A673 (cell line): ENCODE measurements around the gene INCA1. TPM values are rescaled to one million over a fixed set of nuclear protein-coding genes. Genes with fewer than 3 reads are reported as not detected.
"Not testable (repeated sequence)": the region's sequence is repeated elsewhere in the genome, so short reads cannot be mapped to it uniquely, and the experiment has no call there.

Source experiments
- BruUV-seq: library from RNA; stranded (reverse); fragments of 400-500 nt; replicated peaks from 2 replicates; lab custom pipeline; 2021; lab: Mats Ljungman, UMichigan
- CTCF ChIA-PET: fragments of 300-600 bp; sonication (Branson Sonifier 250); formaldehyde crosslinking; loops from one replicate; lab custom pipeline; 2022; ENCODE audit warnings: antibody characterized with exemption; lab: Charles Lee
- POLR2A ChIA-PET: fragments of 300-600 bp; sonication (Branson Sonifier 250); formaldehyde crosslinking; loops from one replicate; lab custom pipeline; 2022; ENCODE audit warnings: antibody characterized with exemption; ENCODE audit not compliant: low non-redundant PET; lab: Charles Lee
- DNase-seq: peaks from one replicate; pipeline ENCODE4 v3.0.0-alpha.2; 2015; ENCODE audit warnings: low spot score
- H3K27ac ChIP-seq: fragments of 200-600 bp; sonication (generic); 2 replicates; pipeline ENCODE4 v1.5.1; 2016; ENCODE audit warnings: mixed run types, low read depth, mild to moderate bottlenecking, mixed read lengths, antibody characterized with exemption, low read length; ENCODE audit not compliant: poor library complexity, severe bottlenecking
- H3K27me3 ChIP-seq: fragments of 200-600 bp; sonication (generic); replicated peaks from 2 replicates; pipeline ENCODE4 v1.6.1; 2017; ENCODE audit warnings: mixed run types, low read depth, mild to moderate bottlenecking, mixed read lengths, antibody characterized with exemption, low read length; ENCODE audit not compliant: insufficient read depth, poor library complexity
- H3K36me3 ChIP-seq: fragments of 200-600 bp; sonication (generic); 2 replicates; pipeline ENCODE4 v1.6.1; 2016; ENCODE audit warnings: mixed run types, mild to moderate bottlenecking, mixed read lengths, antibody characterized with exemption, low read length; ENCODE audit not compliant: insufficient read depth, poor library complexity, severe bottlenecking
- H3K4me1 ChIP-seq: fragments of 200-600 bp; sonication (generic); 2 replicates; pipeline ENCODE4 v1.6.1; 2017; ENCODE audit warnings: mixed run types, mild to moderate bottlenecking, mixed read lengths, antibody characterized with exemption, low read length; ENCODE audit not compliant: insufficient read depth, poor library complexity, severe bottlenecking
- H3K4me3 ChIP-seq: fragments of 200-600 bp; sonication (generic); 2 replicates; pipeline ENCODE4 v1.5.1; 2016; ENCODE audit warnings: low read depth, mixed run types, mild to moderate bottlenecking, mixed read lengths, low read length; ENCODE audit not compliant: poor library complexity, severe bottlenecking
- H3K9me3 ChIP-seq: fragments of 200-600 bp; sonication (generic); 2 replicates; pipeline ENCODE4 v1.6.1; 2016; ENCODE audit warnings: mixed run types, low read depth, mild to moderate bottlenecking, mixed read lengths, antibody characterized with exemption, low read length; ENCODE audit not compliant: poor library complexity, severe bottlenecking
- EZH2 ChIP-seq: fragments of 200-600 bp; sonication (generic); IDR thresholded peaks from 2 replicates; pipeline ENCODE4 v1.6.1; 2017; ENCODE audit warnings: borderline replicate concordance, low read depth, mild to moderate bottlenecking, mixed read lengths, antibody characterized with exemption, low read length; ENCODE audit not compliant: poor library complexity, severe bottlenecking
- intact Hi-C: fragments of 100-400 bp; cut with micrococcal nuclease; formaldehyde crosslinking; loops from one replicate; pipeline ENCODE4 v1.10.0; 2022; ENCODE audit not compliant: unreplicated experiment
- total RNA-seq: library from RNA; stranded (reverse); gene quantifications from 2 replicates; pipeline ENCODE4 v1.2.3, GENCODE V29; 2021
- TF ChIP-seq, protein P1 (sequence below): fragments of 300-800, 200-600 bp; sonication (generic); conservative IDR thresholded peaks from 2 replicates; pipeline ENCODE4 v1.5.1; 2017; ENCODE audit warnings: low read depth, mild to moderate bottlenecking, antibody characterized with exemption, low read length, moderate library complexity, mixed read lengths

The INCA1 gene
- total RNA-seq, 1 experiment from 2014 or later = 0.62 TPM

DNA sequence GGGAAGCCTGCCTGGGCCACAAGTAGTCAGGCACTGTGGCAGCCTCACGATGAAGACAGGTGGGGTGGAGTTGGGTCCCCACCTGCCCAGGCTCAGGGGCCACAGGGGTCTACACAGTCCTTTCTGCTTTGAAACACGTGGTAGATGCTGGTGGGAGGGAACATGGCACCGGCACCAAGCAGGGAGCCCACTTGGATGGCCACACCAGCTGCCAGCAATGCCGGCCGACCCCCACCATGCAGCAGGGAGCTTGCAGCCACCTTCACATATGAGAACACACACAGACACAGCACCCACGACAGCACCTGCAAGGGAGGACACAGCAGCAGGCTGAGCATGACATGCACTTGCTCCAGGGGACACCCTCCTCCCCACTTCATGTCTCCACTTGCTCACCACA, 35.5 kb upstream of the INCA1 start:
- no peaks in the 10 kb centered on the region for H3K9me3 ChIP-seq
- H3K4me1 ChIP-seq = peaks cover 4% of the 10 kb centered on the region
- BruUV-seq = no TSS peak
- no peak for DNase-seq
- CTCF ChIA-PET = no interaction called here
- H3K27ac ChIP-seq = no peak overlapping the region
- POLR2A ChIA-PET = no interaction called here
- H3K36me3 ChIP-seq = no peaks in the 10 kb centered on the region
- intact Hi-C loops = no loop called here
- H3K27me3 ChIP-seq = no peaks in the 10 kb centered on the region
- H3K4me3 ChIP-seq = no peak overlapping the region
- TF ChIP-seq, protein P1, sequence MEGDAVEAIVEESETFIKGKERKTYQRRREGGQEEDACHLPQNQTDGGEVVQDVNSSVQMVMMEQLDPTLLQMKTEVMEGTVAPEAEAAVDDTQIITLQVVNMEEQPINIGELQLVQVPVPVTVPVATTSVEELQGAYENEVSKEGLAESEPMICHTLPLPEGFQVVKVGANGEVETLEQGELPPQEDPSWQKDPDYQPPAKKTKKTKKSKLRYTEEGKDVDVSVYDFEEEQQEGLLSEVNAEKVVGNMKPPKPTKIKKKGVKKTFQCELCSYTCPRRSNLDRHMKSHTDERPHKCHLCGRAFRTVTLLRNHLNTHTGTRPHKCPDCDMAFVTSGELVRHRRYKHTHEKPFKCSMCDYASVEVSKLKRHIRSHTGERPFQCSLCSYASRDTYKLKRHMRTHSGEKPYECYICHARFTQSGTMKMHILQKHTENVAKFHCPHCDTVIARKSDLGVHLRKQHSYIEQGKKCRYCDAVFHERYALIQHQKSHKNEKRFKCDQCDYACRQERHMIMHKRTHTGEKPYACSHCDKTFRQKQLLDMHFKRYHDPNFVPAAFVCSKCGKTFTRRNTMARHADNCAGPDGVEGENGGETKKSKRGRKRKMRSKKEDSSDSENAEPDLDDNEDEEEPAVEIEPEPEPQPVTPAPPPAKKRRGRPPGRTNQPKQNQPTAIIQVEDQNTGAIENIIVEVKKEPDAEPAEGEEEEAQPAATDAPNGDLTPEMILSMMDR = no peak
- no peak for TF ChIP-seq EZH2

DNA sequence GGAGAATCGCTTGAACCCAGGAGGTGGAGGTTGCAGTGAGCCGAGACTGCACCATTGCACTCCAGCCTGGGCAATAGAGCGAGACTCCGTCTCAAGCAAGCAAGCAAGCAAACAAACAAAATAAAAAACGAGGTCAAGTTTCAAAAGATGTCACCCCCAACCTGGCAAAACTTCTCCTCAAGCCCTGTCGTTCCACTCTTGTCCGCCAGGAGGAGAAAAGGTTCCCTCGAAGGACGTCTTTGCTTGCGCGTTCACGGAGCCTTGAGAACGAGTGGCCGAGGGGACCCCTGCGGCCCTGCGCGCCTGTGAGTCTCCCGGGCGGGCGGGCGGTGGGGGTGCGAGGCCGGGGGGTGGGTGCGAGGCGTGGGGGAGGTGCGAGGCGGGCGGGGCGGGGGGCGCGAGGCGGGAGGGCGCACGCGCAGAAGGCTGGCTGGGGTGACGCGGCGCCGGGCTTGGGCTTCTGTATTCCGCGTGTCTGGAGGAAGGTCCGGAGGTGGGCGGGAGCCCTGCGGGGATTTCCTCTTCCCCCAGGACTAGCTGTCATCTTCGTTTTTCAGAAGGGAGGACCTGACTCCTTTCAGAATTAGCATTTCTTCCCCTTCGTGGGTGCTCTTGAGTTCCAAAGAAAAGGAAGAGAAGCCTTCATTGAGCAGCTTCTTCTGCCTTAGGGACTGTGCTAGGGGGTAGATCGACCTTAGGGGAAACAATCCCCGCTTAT, 34.2 kb upstream of the INCA1 start:
- peak; percentile 94 for DNase-seq
- no peaks in the 10 kb centered on the region for H3K27me3 ChIP-seq
- H3K4me3 ChIP-seq = peak overlapping the region; percentile 42
- intact Hi-C loops = no loop called here
- no peaks in the 10 kb centered on the region for H3K36me3 ChIP-seq
- peaks cover 4% of the 10 kb centered on the region for H3K4me1 ChIP-seq
- POLR2A ChIA-PET = no interaction called here
- no peaks in the 10 kb centered on the region for H3K9me3 ChIP-seq
- CTCF ChIA-PET = interaction anchor here (0.9 kb wide), 1 partner anchor 30 kb away, joined by 4 read pairs; no protein-coding TSS in a partner anchor
- BruUV-seq = no TSS peak
- H3K27ac ChIP-seq = no peak overlapping the region
- no peak for TF ChIP-seq EZH2
- TF ChIP-seq, protein P1 = peak; percentile 67

DNA sequence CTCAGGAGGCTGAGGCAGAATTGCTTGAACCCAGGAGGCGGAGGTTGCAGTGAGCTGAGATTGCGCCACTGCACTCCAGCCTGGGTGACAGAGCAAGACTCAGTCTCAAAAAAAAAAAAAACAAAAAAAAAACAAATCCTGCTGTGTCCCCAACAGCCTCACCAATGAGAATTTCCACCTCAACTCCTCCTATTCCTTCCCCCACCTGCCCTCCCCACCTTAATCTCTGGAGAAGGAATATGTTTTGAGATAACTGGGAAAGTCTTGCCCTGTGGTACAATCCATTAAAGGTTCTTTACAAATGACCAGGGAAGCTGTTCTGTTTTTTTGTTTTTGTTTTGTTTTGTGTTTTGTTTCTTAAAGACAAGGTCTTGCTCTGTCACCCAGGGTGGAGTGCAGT, 32.8 kb upstream of the INCA1 start:
- CTCF ChIA-PET, H3K36me3 ChIP-seq, BruUV-seq, H3K27ac ChIP-seq, H3K4me1 ChIP-seq, H3K9me3 ChIP-seq, intact Hi-C loops, POLR2A ChIA-PET, H3K27me3 ChIP-seq, DNase-seq, H3K4me3 ChIP-seq: not testable (repeated sequence)

DNA sequence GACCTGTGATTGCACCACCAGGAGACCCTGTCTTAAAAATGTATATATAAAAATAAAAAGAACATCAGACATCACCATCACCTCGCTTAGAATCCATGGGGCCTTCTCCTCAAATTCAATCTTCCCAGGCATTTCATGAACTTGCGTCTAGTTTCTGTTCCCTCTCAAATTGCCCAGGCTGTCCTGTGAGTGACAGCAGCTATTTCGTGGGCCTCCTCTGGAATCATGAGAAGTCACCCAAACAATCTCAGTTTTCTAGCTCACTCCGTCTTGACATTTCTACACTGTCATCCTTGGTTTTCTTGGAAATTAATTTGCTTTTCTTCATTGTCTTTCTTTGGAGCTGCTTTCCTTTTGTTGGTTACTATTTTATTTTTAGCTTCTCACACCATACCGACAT, 30.6 kb upstream of the INCA1 start:
- peaks cover 4% of the 10 kb centered on the region for H3K4me1 ChIP-seq
- intact Hi-C loops = no loop called here
- no peaks in the 10 kb centered on the region for H3K9me3 ChIP-seq
- ChIA-PET CTCF (interaction anchor here (0.9 kb wide), 1 partner anchor 30 kb away, joined by 3 read pairs; no protein-coding TSS in a partner anchor), POLR2A (no interaction called here)
- H3K36me3 ChIP-seq = peaks cover 2% of the 10 kb centered on the region
- H3K4me3 ChIP-seq = no peak overlapping the region
- no peak for DNase-seq
- no TSS peak for BruUV-seq
- no peaks in the 10 kb centered on the region for H3K27me3 ChIP-seq
- TF ChIP-seq EZH2 = no peak
- TF ChIP-seq, protein P1 = no peak
- H3K27ac ChIP-seq = no peak overlapping the region
